GM12878 (cell line): ENCODE measurements around the gene HSPA4.

Experiments
- CBFB ChIP-seq: IDR thresholded peaks from 2 replicates; pipeline ENCODE4 v1.6.1; 2016; ENCODE audit warnings: antibody characterized with exemption, low read depth
- DPF2 ChIP-seq: fragments of 450-650 bp; IDR thresholded peaks from 2 replicates; pipeline ENCODE4 v1.6.1; 2017; ENCODE audit warnings: mild to moderate bottlenecking
- NR2C2 ChIP-seq: IDR thresholded peaks from 2 replicates; pipeline ENCODE4 v1.6.1; 2011; ENCODE audit warnings: borderline replicate concordance, low read depth; ENCODE audit not compliant: control insufficient read depth, insufficient read length
- NRF1 ChIP-seq: conservative IDR thresholded peaks from 2 replicates; pipeline ENCODE4 v1.6.1; 2011; ENCODE audit warnings: mild to moderate bottlenecking, low read depth, low read length, improper control_type of control experiment
- POLR2A ChIP-seq: IDR thresholded peaks from 2 replicates; pipeline ENCODE4 v1.6.1; 2011; ENCODE audit warnings: low read depth, mild to moderate bottlenecking, low read length
- SIN3A ChIP-seq: IDR thresholded peaks from 2 replicates; pipeline ENCODE4 v1.6.1; 2012; ENCODE audit warnings: low read depth, low read length, improper control_type of control experiment
- SUZ12 ChIP-seq: fragments of 200-600 bp; sonication (generic); IDR thresholded peaks from one replicate; pipeline ENCODE4 v1.6.1; 2018; ENCODE audit warnings: antibody characterized with exemption, mild to moderate bottlenecking; ENCODE audit not compliant: unreplicated experiment
- TF ChIP-seq, protein P1 (sequence below), 3 experiments: IDR thresholded peaks in 2 of 3; conservative IDR thresholded peaks in 1 of 3; 2 replicates each; pipeline ENCODE4 v1.5.1; 2011; ENCODE audit warnings: low read depth in 3 of 3, low read length in 3 of 3, mild to moderate bottlenecking in 3 of 3, control low read depth in 2 of 3, moderate library complexity in 2 of 3, inconsistent platforms in 1 of 3, mixed read lengths in 1 of 3; ENCODE audit not compliant: control insufficient read depth in 2 of 3, insufficient read depth in 1 of 3; ENCODE audit errors: extremely low read depth in 1 of 3
- TF ChIP-seq, protein P2 (sequence below): fragments of 450-650 bp; IDR thresholded peaks from 2 replicates; pipeline ENCODE4 v1.6.1; 2017; ENCODE audit warnings: antibody characterized with exemption, mild to moderate bottlenecking, moderate library complexity
- TF ChIP-seq, protein P3 (sequence below): IDR thresholded peaks from 2 replicates; pipeline ENCODE4 v1.6.1; 2012; ENCODE audit warnings: low read length, inconsistent platforms

DNA sequence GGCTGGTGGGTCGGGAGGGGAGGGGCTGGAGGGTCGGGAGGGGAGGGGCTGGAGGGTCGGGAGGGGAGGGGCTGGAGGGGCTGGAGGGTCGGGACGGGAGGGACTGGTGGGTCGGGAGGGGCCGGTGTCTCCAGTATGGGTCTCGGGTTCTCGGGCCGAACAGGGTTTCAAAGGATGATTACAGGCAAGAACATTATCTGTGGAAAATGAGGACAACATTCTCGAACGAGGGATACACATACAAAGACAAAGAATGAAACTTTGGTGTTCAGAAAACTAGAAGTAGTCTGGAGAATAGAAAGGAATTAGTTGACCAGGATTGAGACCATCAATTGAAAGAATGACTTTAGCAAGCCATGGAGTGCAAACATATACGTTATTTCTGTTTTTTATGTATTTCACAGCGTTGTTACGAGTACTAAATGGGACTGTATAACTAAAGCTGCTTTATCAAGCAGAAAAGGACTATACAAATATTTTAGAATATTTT is 25.1 kb upstream of the HSPA4 start:
- TF ChIP-seq, protein P1, sequence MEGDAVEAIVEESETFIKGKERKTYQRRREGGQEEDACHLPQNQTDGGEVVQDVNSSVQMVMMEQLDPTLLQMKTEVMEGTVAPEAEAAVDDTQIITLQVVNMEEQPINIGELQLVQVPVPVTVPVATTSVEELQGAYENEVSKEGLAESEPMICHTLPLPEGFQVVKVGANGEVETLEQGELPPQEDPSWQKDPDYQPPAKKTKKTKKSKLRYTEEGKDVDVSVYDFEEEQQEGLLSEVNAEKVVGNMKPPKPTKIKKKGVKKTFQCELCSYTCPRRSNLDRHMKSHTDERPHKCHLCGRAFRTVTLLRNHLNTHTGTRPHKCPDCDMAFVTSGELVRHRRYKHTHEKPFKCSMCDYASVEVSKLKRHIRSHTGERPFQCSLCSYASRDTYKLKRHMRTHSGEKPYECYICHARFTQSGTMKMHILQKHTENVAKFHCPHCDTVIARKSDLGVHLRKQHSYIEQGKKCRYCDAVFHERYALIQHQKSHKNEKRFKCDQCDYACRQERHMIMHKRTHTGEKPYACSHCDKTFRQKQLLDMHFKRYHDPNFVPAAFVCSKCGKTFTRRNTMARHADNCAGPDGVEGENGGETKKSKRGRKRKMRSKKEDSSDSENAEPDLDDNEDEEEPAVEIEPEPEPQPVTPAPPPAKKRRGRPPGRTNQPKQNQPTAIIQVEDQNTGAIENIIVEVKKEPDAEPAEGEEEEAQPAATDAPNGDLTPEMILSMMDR (IDR thresholded peaks at IDR 0.05 in 2 of 3, conservative IDR thresholded peaks at IDR 0.05 in 1 of 3; ENCODE audit: control insufficient read depth in 2 of 3, extremely low read depth in 1 of 3, insufficient read depth in 1 of 3, low read depth in 3 of 3, low read length in 3 of 3) = no peak
- TF ChIP-seq, protein P2, sequence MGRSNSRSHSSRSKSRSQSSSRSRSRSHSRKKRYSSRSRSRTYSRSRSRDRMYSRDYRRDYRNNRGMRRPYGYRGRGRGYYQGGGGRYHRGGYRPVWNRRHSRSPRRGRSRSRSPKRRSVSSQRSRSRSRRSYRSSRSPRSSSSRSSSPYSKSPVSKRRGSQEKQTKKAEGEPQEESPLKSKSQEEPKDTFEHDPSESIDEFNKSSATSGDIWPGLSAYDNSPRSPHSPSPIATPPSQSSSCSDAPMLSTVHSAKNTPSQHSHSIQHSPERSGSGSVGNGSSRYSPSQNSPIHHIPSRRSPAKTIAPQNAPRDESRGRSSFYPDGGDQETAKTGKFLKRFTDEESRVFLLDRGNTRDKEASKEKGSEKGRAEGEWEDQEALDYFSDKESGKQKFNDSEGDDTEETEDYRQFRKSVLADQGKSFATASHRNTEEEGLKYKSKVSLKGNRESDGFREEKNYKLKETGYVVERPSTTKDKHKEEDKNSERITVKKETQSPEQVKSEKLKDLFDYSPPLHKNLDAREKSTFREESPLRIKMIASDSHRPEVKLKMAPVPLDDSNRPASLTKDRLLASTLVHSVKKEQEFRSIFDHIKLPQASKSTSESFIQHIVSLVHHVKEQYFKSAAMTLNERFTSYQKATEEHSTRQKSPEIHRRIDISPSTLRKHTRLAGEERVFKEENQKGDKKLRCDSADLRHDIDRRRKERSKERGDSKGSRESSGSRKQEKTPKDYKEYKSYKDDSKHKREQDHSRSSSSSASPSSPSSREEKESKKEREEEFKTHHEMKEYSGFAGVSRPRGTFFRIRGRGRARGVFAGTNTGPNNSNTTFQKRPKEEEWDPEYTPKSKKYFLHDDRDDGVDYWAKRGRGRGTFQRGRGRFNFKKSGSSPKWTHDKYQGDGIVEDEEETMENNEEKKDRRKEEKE = no peak
- no peak for TF ChIP-seq NR2C2
- TF ChIP-seq CBFB = no peak
- no peak for TF ChIP-seq NRF1
- TF ChIP-seq DPF2 = no peak
- TF ChIP-seq, protein P3, sequence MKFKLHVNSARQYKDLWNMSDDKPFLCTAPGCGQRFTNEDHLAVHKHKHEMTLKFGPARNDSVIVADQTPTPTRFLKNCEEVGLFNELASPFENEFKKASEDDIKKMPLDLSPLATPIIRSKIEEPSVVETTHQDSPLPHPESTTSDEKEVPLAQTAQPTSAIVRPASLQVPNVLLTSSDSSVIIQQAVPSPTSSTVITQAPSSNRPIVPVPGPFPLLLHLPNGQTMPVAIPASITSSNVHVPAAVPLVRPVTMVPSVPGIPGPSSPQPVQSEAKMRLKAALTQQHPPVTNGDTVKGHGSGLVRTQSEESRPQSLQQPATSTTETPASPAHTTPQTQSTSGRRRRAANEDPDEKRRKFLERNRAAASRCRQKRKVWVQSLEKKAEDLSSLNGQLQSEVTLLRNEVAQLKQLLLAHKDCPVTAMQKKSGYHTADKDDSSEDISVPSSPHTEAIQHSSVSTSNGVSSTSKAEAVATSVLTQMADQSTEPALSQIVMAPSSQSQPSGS = no peak
- TF ChIP-seq POLR2A = no peak
- TF ChIP-seq SIN3A = no peak
- no peak for TF ChIP-seq SUZ12
